ENCODE data around the gene SUPT20HL2.
"Not testable (repeated sequence)": the region's sequence is repeated elsewhere in the genome, so short reads cannot be mapped to it uniquely, and the experiment has no call there.

SUPT20HL2 gene

GRCh38 chrX:24314019-24314635 lies at the start of gene SUPT20HL2:
Gene SUPT20HL2 (minus strand): TSS chrX:24314069. CDS start chrX:24313315, 754 bp downstream.
- H3K4me3 ChIP-seq = no peak within 1 kb of the TSS
- H3K27me3 ChIP-seq = no peaks in the 10 kb centered on the region
- no peak within 1 kb of the TSS for H3K4me2 ChIP-seq
- no peak for TF ChIP-seq Cebpa-rat (IDR thresholded peaks at IDR 0.05)
- H3K9me3 ChIP-seq = no peaks in the 10 kb centered on the region
- H3K27ac ChIP-seq = no peak within 1 kb of the TSS
- no peaks in the 10 kb centered on the region for H3K36me3 ChIP-seq
- H3K9ac ChIP-seq = no peak within 1 kb of the TSS
- H3K4me1 ChIP-seq = no peaks in the 10 kb centered on the region
- H4K20me1 ChIP-seq = no peaks in the 10 kb centered on the region

- H3K4me3 ChIP-seq, H3K36me3 ChIP-seq, H3K9me3 ChIP-seq, H4K20me1 ChIP-seq, H3K4me2 ChIP-seq, H3K9ac ChIP-seq, H3K27ac ChIP-seq, H3K4me1 ChIP-seq, H3K27me3 ChIP-seq: not testable (repeated sequence)
Observed at GRCh38 chrX:24362089-24362745, 48.3 kb upstream of the SUPT20HL2 start.

GRCh38 chrX:24360272-24360671 lies 46.4 kb upstream of the SUPT20HL2 start, which contains the start of gene SUPT20HL1:
Gene SUPT20HL1 (plus strand): TSS chrX:24360639. CDS start chrX:24362761, 2,122 bp downstream.
- TF ChIP-seq Cebpa-rat (IDR thresholded peaks at IDR 0.05) = no peak
- peaks cover 14% of the 10 kb centered on the region for H3K4me1 ChIP-seq

GRCh38 chrX:24357106-24357505 lies 43.2 kb upstream of the SUPT20HL2 start:
- Histone ChIP-seq H3K27me3 (no peaks in the 10 kb centered on the region), H3K27ac (no peak overlapping the region), H3K9me3 (no peaks in the 10 kb centered on the region), H3K36me3 (no peaks in the 10 kb centered on the region), H3K4me1 (peaks cover 14% of the 10 kb centered on the region), H4K20me1 (no peaks in the 10 kb centered on the region), H3K4me2 (peak overlapping the region; percentile 44), H3K9ac (no peak overlapping the region), H3K4me3 (no peak overlapping the region)
- no peak for TF ChIP-seq Cebpa-rat (IDR thresholded peaks at IDR 0.05)

More at GRCh38 chrX:24360272-24360671, 46.4 kb upstream of the SUPT20HL2 start, which contains the start of gene SUPT20HL1:
- Histone ChIP-seq H3K36me3 (no peaks in the 10 kb centered on the region), H3K27me3 (no peaks in the 10 kb centered on the region), H3K9me3 (no peaks in the 10 kb centered on the region), H4K20me1 (no peaks in the 10 kb centered on the region), H3K27ac (no peak within 1 kb of the TSS), H3K9ac (no peak within 1 kb of the TSS), H3K4me3 (no peak within 1 kb of the TSS), H3K4me2 (no peak within 1 kb of the TSS)

- Histone ChIP-seq H4K20me1 (no peaks in the 10 kb centered on the region), H3K27ac (no peak overlapping the region)
Observed at GRCh38 chrX:24355095-24355494, 41.2 kb upstream of the SUPT20HL2 start.

GRCh38 chrX:24350217-24350616 lies 36.3 kb upstream of the SUPT20HL2 start:
- H4K20me1 ChIP-seq = no peaks in the 10 kb centered on the region
- no peak overlapping the region for H3K4me3 ChIP-seq
- H3K9ac ChIP-seq = no peak overlapping the region
- no peaks in the 10 kb centered on the region for H3K27me3 ChIP-seq
- no peaks in the 10 kb centered on the region for H3K36me3 ChIP-seq
- no peak overlapping the region for H3K27ac ChIP-seq
- 0 out of 2 replicates have a peak, but pooled peaks cover 5% of the 10 kb centered on the region for H3K4me1 ChIP-seq
- TF ChIP-seq Cebpa-rat (IDR thresholded peaks at IDR 0.05) = no peak
- H3K4me2 ChIP-seq = no peak overlapping the region
- no peaks in the 10 kb centered on the region for H3K9me3 ChIP-seq

More at GRCh38 chrX:24355095-24355494, 41.2 kb upstream of the SUPT20HL2 start:
- no peaks in the 10 kb centered on the region for H3K27me3 ChIP-seq
- no peak overlapping the region for H3K4me2 ChIP-seq
- H3K4me3 ChIP-seq = no peak overlapping the region
- no peaks in the 10 kb centered on the region for H3K9me3 ChIP-seq
- peaks cover 19% of the 10 kb centered on the region for H3K4me1 ChIP-seq
- no peak for TF ChIP-seq Cebpa-rat (IDR thresholded peaks at IDR 0.05)
- no peaks in the 10 kb centered on the region for H3K36me3 ChIP-seq
- no peak overlapping the region for H3K9ac ChIP-seq

GRCh38 chrX:24347881-24348280 lies 34.0 kb upstream of the SUPT20HL2 start:
- Histone ChIP-seq H3K36me3 (no peaks in the 10 kb centered on the region), H3K9ac (no peak overlapping the region), H3K27ac (no peak overlapping the region)

GRCh38 chrX:24343719-24344118 lies 29.9 kb upstream of the SUPT20HL2 start:
- Histone ChIP-seq H3K4me2 (no peak overlapping the region), H3K4me3 (no peak overlapping the region), H3K36me3 (no peaks in the 10 kb centered on the region), H4K20me1 (no peaks in the 10 kb centered on the region), H3K9me3 (no peaks in the 10 kb centered on the region), H3K4me1 (no peaks in the 10 kb centered on the region), H3K27ac (no peak overlapping the region), H3K9ac (no peak overlapping the region), H3K27me3 (no peaks in the 10 kb centered on the region)
- TF ChIP-seq Cebpa-rat (IDR thresholded peaks at IDR 0.05) = no peak

More at GRCh38 chrX:24347881-24348280, 34.0 kb upstream of the SUPT20HL2 start:
- Histone ChIP-seq H3K9me3 (no peaks in the 10 kb centered on the region), H3K4me3 (no peak overlapping the region), H3K4me1 (0 out of 2 replicates have a peak, but pooled peaks cover 5% of the 10 kb centered on the region), H3K4me2 (no peak overlapping the region), H4K20me1 (no peaks in the 10 kb centered on the region), H3K27me3 (no peaks in the 10 kb centered on the region)
- TF ChIP-seq Cebpa-rat (IDR thresholded peaks at IDR 0.05) = no peak

- Histone ChIP-seq H3K36me3 (no peaks in the 10 kb centered on the region), H3K4me2 (no peak overlapping the region), H3K4me1 (no peaks in the 10 kb centered on the region), H3K9me3 (no peaks in the 10 kb centered on the region), H3K9ac (no peak overlapping the region), H3K27me3 (no peaks in the 10 kb centered on the region), H4K20me1 (no peaks in the 10 kb centered on the region), H3K4me3 (no peak overlapping the region), H3K27ac (no peak overlapping the region)
- no peak for TF ChIP-seq Cebpa-rat (IDR thresholded peaks at IDR 0.05)
Observed at GRCh38 chrX:24341795-24342194, 27.9 kb upstream of the SUPT20HL2 start.

- H3K9me3 ChIP-seq = no peaks in the 10 kb centered on the region
- no peaks in the 10 kb centered on the region for H3K4me1 ChIP-seq
- H3K4me2 ChIP-seq = no peak overlapping the region
- H3K27ac ChIP-seq = no peak overlapping the region
- H3K36me3 ChIP-seq = no peaks in the 10 kb centered on the region
- TF ChIP-seq Cebpa-rat (IDR thresholded peaks at IDR 0.05) = no peak
- H3K4me3 ChIP-seq = no peak overlapping the region
- H3K27me3 ChIP-seq = no peaks in the 10 kb centered on the region
- H3K9ac ChIP-seq = no peak overlapping the region
- no peaks in the 10 kb centered on the region for H4K20me1 ChIP-seq
Observed at GRCh38 chrX:24340501-24340900, 26.6 kb upstream of the SUPT20HL2 start.
